Measurements from ENCODE around the gene CSTB. TPM values are rescaled to one million over a fixed set of nuclear protein-coding genes. Genes with fewer than 3 reads are reported as not detected.

The CSTB gene
- total and polyA plus RNA-seq, 2 of the 8 experiments (the other 6 are each of a cell fraction or from before 2014, with no cell fraction given): 53.8 to 64.1 TPM

GRCh38 chr21:43794857-43795256, 18.7 kb upstream of the CSTB start:
- WGBS, 2 experiments (ENCODE audit: extremely low coverage in 1 of 2, insufficient coverage in 1 of 2, insufficient read length in 1 of 2, insufficient replicate concordance in 2 of 2, low coverage in 1 of 2, low lambda C conversion rate in 2 of 2, missing lambda C conversion rate in 1 of 2): 92% methylated on average over 14 of the region's 14 CpGs; no CpG with 5 or more reads in 1 of the 2 experiments
- Histone ChIP-seq H3K79me2 (ENCODE audit: control insufficient read depth in 1 of 2, insufficient read depth in 2 of 2, low read length in 2 of 2) (peaks cover 9 to 45% of the 10 kb centered on the region in 2 experiments), H3K36me3 (ENCODE audit: control insufficient read depth in 2 of 4, insufficient read depth in 4 of 4, low read length in 3 of 4) (peaks cover 57 to 87% (median 75%) of the 10 kb centered on the region in 4 experiments), H3K18ac (ENCODE audit: extremely low read depth, low read length) (no peak overlapping the region), H3K14ac (ENCODE audit: insufficient read length) (no peak overlapping the region), H2BK5ac (ENCODE audit: low read depth, low read length) (no peak overlapping the region), H2BK15ac (ENCODE audit: low read length) (no peak overlapping the region), H4K20me1 (replicated peaks in 1 of 2; ENCODE audit: control insufficient read depth in 1 of 2, insufficient read depth in 2 of 2, low read length in 2 of 2) (peaks cover 12 to 24% of the 10 kb centered on the region in 2 experiments), H2BK12ac (ENCODE audit: low read depth, low read length) (no peak overlapping the region), H4K91ac (replicated peaks; ENCODE audit: insufficient read length, low read length) (no peak overlapping the region), H3K27ac (ENCODE audit: low read depth, low read length) (no peak overlapping the region), H3K27me3 (replicated peaks in 1 of 4; ENCODE audit: control insufficient read depth in 3 of 4, extremely low read depth in 1 of 4, insufficient read depth in 3 of 4, low read length in 3 of 4) (no peaks in the 10 kb centered on the region), H2BK120ac (replicated peaks; ENCODE audit: low read depth, low read length) (no peak overlapping the region), H3K56ac (replicated peaks; ENCODE audit: insufficient read length, low read depth, low read length) (no peak overlapping the region), H3K4ac (replicated peaks; ENCODE audit: insufficient read length, low read depth, low read length) (no peak overlapping the region), H2BK20ac (ENCODE audit: low read length) (no peak overlapping the region), H3K4me3 (ENCODE audit: extremely low read depth in 1 of 4, insufficient read depth in 2 of 4, low read depth in 3 of 4, low read length in 4 of 4) (no peak overlapping the region), H4K5ac (ENCODE audit: insufficient read length, low read depth, low read length) (no peak overlapping the region), H3K9me3 (ENCODE audit: insufficient read depth in 2 of 2, low read depth in 1 of 2, low read length in 1 of 2) (no peaks in the 10 kb centered on the region), H3K4me1 (replicated peaks in 1 of 4; ENCODE audit: control insufficient read depth in 3 of 4, insufficient read depth in 4 of 4, low read length in 3 of 4) (peaks cover 0 to 12% (median 3%) of the 10 kb centered on the region in 4 experiments; a peak in 3 of 7 replicates), H3K23me2 (ENCODE audit: low read depth, low read length) (peaks cover 5% of the 10 kb centered on the region; the same call in 1 of the 2 replicates), H3K79me1 (ENCODE audit: low read depth, low read length) (peaks cover 29% of the 10 kb centered on the region), H4K8ac (ENCODE audit: extremely low read depth, insufficient read depth, low read length) (no peak overlapping the region), H3K9ac (replicated peaks in 1 of 4; ENCODE audit: extremely low read depth in 1 of 4, low read depth in 3 of 4, low read length in 3 of 4) (no peak overlapping the region), H3K4me2 (ENCODE audit: insufficient read depth in 1 of 2, low read depth in 2 of 2, low read length in 2 of 2) (no peak overlapping the region), H2AFZ (ENCODE audit: low read length) (no peak overlapping the region), H3K23ac (ENCODE audit: insufficient read length) (no peak overlapping the region), H2AK5ac (ENCODE audit: low read depth, low read length) (no peak overlapping the region)
- DNase-seq (ENCODE audit: low read depth in 1 of 2, low spot score in 2 of 2) (no peak), FAIRE-seq (no peak)
- ChIA-PET CTCF (ENCODE audit: partially characterized antibody) (interaction anchor here (1.7 kb wide), 1 partner anchor 15 kb away, joined by 4 read pairs; no protein-coding TSS in a partner anchor), POLR2A (ENCODE audit: partially characterized antibody) (interaction anchor here (1.2 to 7.6 kb wide), 2 partner anchors 13 to 71 kb away, joined by 3 to 80 read pairs; no protein-coding TSS in a partner anchor)
- TF ChIP-seq HDAC2 (IDR thresholded peaks at IDR 0.05; ENCODE audit: borderline replicate concordance in 1 of 2, low read depth in 2 of 2, low read length in 2 of 2) (no peak), YY1 (IDR thresholded peaks at IDR 0.05; ENCODE audit: low read depth, low read length) (no peak), CREB1 (IDR thresholded peaks at IDR 0.05) (no peak), EZH2 (IDR thresholded peaks at IDR 0.05; ENCODE audit: low read depth, low read length, severe bottlenecking) (no peak), CBX8 (IDR thresholded peaks at IDR 0.05; ENCODE audit: borderline replicate concordance, low read depth, low read length) (no peak), CEBPB (IDR thresholded peaks at IDR 0.05; ENCODE audit: low read depth, low read length) (no peak), CTCF (IDR thresholded peaks at IDR 0.05; ENCODE audit: control extremely low read depth in 1 of 3, insufficient read depth in 1 of 3, low read depth in 1 of 3, low read length in 3 of 3) (no peak), RFX5 (IDR thresholded peaks at IDR 0.05; ENCODE audit: borderline replicate concordance, low read depth, low read length) (no peak), RXRA (IDR thresholded peaks at IDR 0.05; ENCODE audit: insufficient read depth, low read depth, low read length) (no peak), TBP (IDR thresholded peaks at IDR 0.05; ENCODE audit: low read depth, low read length) (no peak), TAF1 (IDR thresholded peaks at IDR 0.05; ENCODE audit: low read depth, low read length) (no peak), TEAD4 (IDR thresholded peaks at IDR 0.05; ENCODE audit: low read depth, low read length) (no peak)
